ENCODE measurements around the gene TOPORS. TPM values are rescaled to one million over a fixed set of nuclear protein-coding genes. Genes with fewer than 3 reads are reported as not detected.
"Not testable (repeated sequence)": the region's sequence is repeated elsewhere in the genome, so short reads cannot be mapped to it uniquely, and the experiment has no call there.

TOPORS gene
- total and polyA plus RNA-seq, 7 donors = 6.2 to 12.1 (median 7.3) TPM

DNA sequence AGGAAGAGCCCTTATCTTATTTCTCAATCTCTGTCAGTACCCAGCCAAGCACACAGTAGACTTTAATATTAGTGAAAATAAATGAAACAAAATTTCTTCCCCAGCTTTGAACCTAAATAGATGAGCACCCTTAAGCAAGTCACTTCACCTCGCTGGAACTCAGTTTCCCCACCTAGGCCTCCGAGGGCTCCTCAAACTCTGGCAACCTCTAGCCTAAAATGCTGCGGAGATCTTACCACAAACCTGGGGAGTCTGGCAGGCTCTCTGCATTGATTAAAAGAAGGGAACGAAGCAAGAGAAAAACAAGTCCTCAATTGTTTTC lies 26.7 kb downstream of the TOPORS start:
- Histone ChIP-seq H3K27ac (peak overlapping the region; percentile 64), H3K4me1 (peaks cover 21% of the 10 kb centered on the region), H3K36me3 (ENCODE audit: insufficient read depth in 1 of 2, low read depth in 1 of 2) (no peaks in the 10 kb centered on the region), H3K9me3 (no peaks in the 10 kb centered on the region), H3K27me3 (ENCODE audit: insufficient read depth in 3 of 3, low read length in 2 of 3) (no peaks in the 10 kb centered on the region), H3K4me3 (peak overlapping the region; percentile 72)
- 0 to 1% (median 1%) methylated on average over 4 of the region's 4 CpGs for WGBS, 3 donors
- intact Hi-C loops (cut with DNase I) = loop anchor here (2.0 to 5.0 kb wide), 2 partner anchors 139 to 143 kb away; partner anchors contain the start of gene ACO1 (in 1 of the 2)
- peak in 3 of 4 donors; percentile 11 to 31 (median 17) for ATAC-seq
- DNase-seq = no peak
- TF ChIP-seq, protein P1, sequence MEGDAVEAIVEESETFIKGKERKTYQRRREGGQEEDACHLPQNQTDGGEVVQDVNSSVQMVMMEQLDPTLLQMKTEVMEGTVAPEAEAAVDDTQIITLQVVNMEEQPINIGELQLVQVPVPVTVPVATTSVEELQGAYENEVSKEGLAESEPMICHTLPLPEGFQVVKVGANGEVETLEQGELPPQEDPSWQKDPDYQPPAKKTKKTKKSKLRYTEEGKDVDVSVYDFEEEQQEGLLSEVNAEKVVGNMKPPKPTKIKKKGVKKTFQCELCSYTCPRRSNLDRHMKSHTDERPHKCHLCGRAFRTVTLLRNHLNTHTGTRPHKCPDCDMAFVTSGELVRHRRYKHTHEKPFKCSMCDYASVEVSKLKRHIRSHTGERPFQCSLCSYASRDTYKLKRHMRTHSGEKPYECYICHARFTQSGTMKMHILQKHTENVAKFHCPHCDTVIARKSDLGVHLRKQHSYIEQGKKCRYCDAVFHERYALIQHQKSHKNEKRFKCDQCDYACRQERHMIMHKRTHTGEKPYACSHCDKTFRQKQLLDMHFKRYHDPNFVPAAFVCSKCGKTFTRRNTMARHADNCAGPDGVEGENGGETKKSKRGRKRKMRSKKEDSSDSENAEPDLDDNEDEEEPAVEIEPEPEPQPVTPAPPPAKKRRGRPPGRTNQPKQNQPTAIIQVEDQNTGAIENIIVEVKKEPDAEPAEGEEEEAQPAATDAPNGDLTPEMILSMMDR (IDR thresholded peaks at IDR 0.05) = no peak

DNA sequence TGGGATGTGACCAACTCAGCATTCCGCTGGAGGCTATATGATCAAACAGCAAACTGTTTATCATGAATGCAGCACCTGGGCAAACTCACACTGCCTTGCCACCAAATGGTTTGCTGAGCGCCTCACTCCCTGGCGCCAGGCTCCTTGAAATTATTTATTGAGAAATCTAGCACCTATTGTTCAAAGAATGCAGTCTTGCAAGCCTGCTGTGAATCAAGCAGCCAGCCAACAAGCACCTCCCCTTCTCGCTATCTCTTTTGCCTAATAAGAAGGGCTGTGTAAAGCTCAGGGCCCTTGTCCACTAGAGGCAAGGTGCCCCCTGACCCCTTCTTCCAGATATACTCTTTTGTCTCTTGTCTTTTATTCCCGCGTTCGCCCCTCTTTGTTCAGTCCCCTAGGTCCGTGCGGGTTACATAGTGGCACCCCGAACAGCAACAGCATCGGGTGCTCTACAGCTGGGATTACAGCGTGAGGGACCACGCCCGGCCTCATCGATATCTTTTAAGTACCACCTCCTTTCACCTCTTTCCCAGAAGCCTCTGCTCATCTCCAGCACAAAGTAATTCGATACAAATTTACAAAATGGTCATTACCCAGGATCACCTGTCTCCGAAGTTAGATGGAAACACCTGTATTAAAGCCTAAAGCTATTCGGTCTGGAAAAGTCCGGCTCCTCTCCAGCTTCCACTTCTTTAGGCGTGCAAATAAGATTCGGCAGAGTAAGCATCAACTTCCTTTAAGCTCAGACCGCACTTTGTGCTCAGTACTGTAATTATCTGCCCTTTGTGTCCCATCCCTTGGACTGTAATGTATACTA lies 27.3 kb downstream of the TOPORS start:
- TF ChIP-seq, protein P1 (IDR thresholded peaks at IDR 0.05) = no peak
- Histone ChIP-seq H3K36me3 (ENCODE audit: insufficient read depth in 1 of 2, low read depth in 1 of 2) (no peaks in the 10 kb centered on the region), H3K9me3 (no peaks in the 10 kb centered on the region), H3K4me3 (peak overlapping the region; percentile 72), H3K4me1 (peaks cover 21% of the 10 kb centered on the region), H3K27ac (peak overlapping the region; percentile 64), H3K27me3 (ENCODE audit: insufficient read depth in 3 of 3, low read length in 2 of 3) (no peaks in the 10 kb centered on the region)
- DNase-seq = no peak
- WGBS, 3 donors = 34 to 44% (median 36%) methylated on average over 22 of the region's 22 CpGs
- ATAC-seq = peak in 3 of 4 donors; percentile 16 to 39 (median 37)
- intact Hi-C loops (cut with DNase I) = loop anchor here in 1 of 2 donors (5.0 kb wide), 1 partner anchor 143 kb away; the partner anchor contains the start of gene ACO1

DNA sequence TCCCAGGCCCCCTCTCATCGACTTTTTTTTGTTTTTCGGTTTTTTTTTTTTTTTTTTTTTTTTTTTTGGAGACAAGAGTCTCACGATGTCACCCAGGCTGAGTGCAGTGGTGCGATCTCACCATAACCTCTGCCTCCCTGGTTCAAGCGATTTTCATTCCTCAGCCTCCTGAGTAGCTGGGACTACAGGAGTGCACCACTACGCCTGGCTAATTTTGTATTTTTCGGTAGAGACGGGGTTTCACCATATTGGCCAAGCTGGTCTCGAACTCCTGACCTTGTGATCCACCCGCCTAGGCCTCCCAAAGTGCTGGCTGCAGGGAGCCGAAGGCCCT lies 27.9 kb downstream of the TOPORS start:
- H3K9me3 ChIP-seq; H3K27me3 ChIP-seq (ENCODE audit: insufficient read depth in 3 of 3, low read length in 2 of 3); H3K36me3 ChIP-seq (ENCODE audit: insufficient read depth in 1 of 2, low read depth in 1 of 2); DNase-seq; H3K27ac ChIP-seq; intact Hi-C loops (cut with DNase I); ATAC-seq: not testable (repeated sequence)
- Histone ChIP-seq H3K4me3 (peak overlapping the region; percentile 72), H3K4me1 (peaks cover 21% of the 10 kb centered on the region)
- 78 to 82% (median 78%) methylated on average over 11 of the region's 11 CpGs for WGBS, 3 donors

DNA sequence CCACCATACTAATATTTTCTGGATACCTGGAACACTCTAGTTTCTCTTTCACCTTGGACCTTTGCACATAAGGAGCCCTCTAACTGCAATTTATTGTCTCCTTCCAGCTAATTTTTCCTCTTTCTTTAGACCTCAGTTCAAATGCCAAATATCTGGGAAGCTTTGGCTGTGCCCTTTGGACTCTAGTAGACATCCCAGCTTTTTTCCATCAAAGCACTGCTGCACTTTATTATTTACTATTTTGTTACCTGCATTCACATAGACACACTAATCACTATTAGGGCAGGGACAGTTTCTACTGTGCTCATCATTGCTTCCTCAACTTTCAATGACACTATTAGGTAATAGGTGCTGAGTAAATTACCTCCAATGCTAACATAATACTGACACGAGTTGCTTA lies 28.5 kb downstream of the TOPORS start:
- WGBS, 3 donors = 24 to 58% (median 28%) methylated on average over 1 of the region's 1 CpG
- ATAC-seq (no peak), DNase-seq (no peak)
- Histone ChIP-seq H3K9me3 (no peaks in the 10 kb centered on the region), H3K36me3 (ENCODE audit: insufficient read depth in 1 of 2, low read depth in 1 of 2) (no peaks in the 10 kb centered on the region), H3K27me3 (ENCODE audit: insufficient read depth in 3 of 3, low read length in 2 of 3) (no peaks in the 10 kb centered on the region), H3K4me3 (peak overlapping the region; percentile 8), H3K27ac (no peak overlapping the region), H3K4me1 (peaks cover 21% of the 10 kb centered on the region)
- TF ChIP-seq, protein P1 (IDR thresholded peaks at IDR 0.05) = no peak
- intact Hi-C loops (cut with DNase I) = no loop called here

DNA sequence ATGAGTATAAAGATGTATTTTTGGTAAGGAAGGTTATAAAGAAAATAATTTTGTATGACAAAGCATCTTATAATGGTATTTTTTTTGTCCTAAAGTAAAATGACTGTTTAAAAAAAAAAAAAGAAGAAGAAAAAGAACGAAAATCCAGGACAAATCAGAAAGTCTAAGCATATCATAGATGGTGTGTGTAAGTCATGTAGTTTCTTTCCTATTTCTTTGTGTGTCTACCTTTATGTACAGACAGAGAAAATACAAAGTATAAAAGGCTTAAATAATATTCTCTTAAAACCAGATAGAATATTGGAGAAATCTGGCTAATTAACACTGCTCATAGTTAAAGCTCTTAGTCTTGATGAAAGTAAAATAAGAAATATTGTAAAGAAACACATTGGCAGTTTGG lies 34.1 kb downstream of the TOPORS start:
- WGBS, 3 donors = 91 to 94% (median 92%) methylated on average over 1 of the region's 1 CpG
- no peak overlapping the region for H3K27ac ChIP-seq
- TF ChIP-seq, protein P1 (IDR thresholded peaks at IDR 0.05) = no peak

More for the DNA sequence above, 34.1 kb downstream of the TOPORS start:
- Histone ChIP-seq H3K9me3 (no peaks in the 10 kb centered on the region), H3K4me1 (peaks cover 3% of the 10 kb centered on the region), H3K27me3 (ENCODE audit: insufficient read depth in 3 of 3, low read length in 2 of 3) (no peaks in the 10 kb centered on the region), H3K36me3 (ENCODE audit: insufficient read depth in 1 of 2, low read depth in 1 of 2) (no peaks in the 10 kb centered on the region), H3K4me3 (no peak overlapping the region)
- DNase-seq (no peak), ATAC-seq (no peak)
- intact Hi-C loops (cut with DNase I) = no loop called here

All from psoas muscle (tissue), 8 donors.